Activated CD8-positive, alpha-beta memory T cell treated with anti-CD3 and anti-CD28 coated beads for 48 hours (primary cell): ENCODE data around the gene SLC46A2.

ENCODE experiments used
- DNase-seq, 3 experiments: peaks; one replicate each; pipeline ENCODE4 v3.0.0-alpha.2; 2020; ENCODE audit warnings: low read depth in 2 of 3, low spot score in 2 of 3

SLC46A2 gene

DNA sequence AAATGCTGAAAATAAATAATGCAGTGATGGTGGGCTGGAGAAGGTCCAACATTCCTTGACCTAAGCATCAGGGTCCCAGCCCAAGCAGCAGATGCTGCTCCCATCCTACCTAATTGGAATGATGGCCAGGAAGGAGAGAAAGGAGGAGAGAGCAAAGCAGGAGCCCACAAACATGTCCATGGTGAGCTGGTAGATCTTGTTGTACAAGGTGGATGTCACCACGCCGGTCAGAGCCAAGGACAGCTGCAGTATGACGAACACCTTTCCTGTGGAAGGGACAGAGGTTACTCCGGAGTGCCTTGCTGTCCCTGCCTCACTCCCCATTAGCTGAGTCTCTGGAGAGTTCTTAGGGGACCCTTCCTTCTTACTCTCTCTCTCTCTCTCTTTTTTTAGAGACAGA is 4.3 kb downstream of the SLC46A2 start:
- no peak for DNase-seq

DNA sequence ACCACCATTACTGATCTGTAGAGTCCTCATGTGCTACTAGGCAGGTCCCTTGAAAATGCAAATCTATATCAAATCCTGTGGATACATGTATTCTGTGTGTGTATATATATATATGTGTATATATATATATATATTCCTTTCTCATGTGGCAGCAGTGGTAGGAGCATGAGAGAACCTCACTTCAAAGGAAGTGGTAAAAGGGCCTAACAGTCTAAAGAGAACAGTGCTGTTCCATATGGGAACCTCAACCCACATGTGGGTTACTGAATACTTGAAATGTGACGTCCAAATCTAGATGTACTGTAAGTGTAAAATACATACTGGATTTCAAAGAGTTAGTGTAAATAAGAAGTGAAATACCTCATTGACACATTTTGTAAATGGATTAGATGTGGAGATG is 5.4 kb downstream of the SLC46A2 start:
- no peak for DNase-seq

DNA sequence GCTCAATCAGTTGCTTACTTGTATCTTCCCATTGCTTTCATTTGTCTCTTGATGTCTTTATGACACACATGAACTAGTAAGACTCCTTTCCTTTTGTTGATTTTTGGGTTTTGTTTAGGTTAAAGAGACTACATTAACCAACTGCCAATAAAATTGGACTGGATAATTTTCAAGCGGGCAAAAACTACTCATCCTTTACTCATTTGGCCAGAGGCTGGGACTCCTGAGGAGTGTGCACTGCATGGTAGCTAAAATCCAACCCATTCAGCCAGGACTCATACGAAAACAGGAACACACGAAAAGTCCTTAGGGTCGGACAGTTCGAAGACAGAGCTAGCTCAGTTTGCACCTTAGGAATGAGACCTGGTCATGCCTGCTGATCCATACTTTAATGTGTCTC is 6.0 kb downstream of the SLC46A2 start:
- no peak for DNase-seq

DNA sequence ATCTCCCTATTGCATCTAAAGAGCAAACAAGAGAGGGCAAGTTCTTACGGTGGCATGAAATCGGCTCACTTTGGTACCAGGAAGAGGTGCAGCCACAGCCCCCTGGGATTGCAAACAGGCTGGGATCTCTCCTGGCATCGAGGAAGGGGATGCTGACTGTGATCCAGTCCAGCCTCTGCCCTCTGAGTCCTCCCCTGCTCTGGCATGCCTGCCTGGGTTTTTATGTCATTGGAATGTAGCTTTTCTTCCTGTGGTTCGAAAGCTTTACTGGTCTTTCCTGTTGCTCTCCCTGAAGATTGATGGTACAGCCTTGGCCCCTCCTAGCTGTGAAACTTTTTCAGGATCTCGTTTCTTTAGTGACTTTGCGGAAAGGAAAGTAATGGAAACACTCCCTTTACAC is 6.6 kb downstream of the SLC46A2 start:
- no peak for DNase-seq

DNA sequence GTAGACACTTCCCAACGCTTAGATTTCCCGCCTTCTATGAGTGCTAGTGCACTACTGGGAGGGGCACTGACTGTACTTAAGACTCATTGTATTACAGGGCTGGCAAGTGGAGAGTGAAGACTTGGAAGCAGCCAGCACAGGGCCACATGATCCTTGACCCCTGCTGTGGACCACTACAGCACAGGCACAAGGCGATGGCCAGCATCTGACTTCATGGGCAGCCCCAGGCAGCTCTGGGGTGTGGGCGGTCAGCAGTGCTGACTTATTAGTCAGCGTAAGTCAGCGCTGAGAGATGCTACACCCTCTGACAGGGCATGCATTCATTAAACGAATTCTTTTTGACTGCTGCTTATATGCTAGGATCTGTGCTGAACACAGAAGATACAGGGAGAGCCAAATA is 9.3 kb downstream of the SLC46A2 start:
- no peak for DNase-seq

DNA sequence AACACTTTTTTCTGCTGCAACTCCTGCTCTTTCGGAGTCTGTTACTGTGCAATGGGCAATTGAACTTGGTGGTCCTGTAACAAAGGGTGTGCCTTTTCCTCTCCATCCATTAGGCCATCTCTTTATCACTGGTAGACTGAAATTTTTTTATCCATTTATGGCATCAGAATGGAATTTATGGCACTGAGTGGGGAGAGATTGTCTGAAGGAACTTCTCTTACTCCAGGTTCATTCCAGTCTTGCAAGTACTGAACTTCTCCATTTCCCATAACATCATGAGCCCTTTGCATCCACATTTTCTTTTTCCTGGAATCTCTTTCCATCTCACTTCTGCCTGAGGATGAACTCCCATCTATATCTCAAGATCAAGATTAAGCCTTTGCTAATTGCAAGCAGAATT is 10.0 kb downstream of the SLC46A2 start:
- no peak for DNase-seq

DNA sequence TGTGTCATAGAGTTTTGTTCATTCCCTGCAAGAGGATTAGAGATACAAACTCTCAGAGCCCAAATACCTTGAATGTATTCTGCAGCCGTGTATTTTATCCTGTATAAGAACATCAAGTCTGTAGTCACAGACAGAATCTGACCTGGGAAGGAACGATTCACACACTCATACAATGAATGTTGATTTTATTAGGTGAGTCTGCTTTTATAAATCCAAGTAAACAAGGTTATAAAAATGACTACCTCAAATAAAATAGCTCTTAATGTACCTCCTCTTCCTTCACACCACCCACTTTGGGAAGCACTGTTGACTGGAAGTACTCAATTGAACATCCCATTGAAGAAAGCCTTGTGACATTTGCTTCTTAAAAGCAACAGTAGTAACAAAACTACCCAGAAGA is 11.9 kb downstream of the SLC46A2 start:
- DNase-seq: no peak

DNA sequence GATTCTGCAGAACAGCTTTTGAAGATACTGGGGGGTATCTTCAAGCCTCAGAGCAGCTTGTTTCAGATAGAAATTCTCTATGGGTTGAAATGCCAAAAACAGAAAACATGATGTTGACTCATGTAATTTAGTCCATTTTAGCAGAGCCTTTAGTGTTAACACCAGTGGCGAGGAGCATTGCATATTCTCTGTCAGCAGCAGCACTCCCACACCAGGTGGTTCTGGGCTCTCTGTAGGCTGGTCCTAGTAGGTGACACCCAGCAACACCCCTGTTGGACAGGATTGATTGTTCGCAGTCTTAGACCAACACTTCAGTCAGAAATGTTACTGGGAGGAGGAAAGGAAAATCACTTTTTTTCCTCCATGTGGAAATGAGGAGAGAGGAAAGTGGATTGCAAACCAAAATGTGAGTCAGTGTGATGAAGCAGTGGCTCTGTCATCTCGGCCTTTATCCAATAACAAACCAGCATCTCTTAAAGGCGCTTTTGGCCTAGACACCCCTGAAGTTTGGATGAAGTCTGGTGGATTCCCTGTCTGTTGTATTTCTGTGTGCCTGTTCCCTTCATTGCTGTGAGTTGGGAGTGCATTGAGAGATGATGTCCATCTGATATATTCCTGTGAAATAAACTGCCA is 16.8 kb downstream of the SLC46A2 start:
- DNase-seq: no peak

DNA sequence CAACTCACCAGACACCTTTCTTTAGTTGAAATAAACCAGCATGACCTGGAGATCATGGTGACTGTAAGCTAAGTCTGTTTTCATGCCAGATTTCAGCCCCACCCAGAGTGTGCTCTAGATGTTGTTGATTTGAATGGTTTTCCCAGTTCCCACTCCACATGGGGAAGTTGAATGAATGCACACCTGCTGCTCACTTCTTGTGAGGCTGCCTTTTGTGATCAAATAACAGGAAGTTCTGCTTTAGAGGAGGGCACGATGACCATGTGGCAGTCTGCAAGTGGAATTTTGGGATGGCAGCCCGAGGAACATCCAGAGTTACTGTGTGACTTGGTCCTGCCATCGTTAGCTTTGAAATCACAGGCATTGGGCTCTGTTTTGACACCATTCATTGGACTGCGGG is 18.7 kb downstream of the SLC46A2 start:
- no peak for DNase-seq

DNA sequence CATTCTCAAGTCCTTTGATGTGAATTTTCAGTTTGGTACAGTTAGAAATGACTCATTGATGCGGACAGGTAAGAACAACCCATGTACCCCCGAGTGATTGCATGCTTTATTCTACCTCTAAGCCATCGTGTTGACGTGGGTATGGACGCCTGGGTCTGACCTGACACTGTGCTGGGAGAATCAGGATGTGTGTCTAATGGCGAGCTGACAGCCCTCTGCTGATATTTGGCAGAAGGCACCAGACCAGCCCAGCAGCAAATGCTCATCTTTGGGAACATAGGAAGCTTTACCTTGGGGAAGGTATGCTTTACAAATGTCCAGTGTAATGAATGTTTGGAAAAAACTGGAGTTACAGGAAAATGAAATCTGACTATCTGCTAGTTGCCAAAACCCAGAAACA is 20.1 kb downstream of the SLC46A2 start:
- no peak for DNase-seq

DNA sequence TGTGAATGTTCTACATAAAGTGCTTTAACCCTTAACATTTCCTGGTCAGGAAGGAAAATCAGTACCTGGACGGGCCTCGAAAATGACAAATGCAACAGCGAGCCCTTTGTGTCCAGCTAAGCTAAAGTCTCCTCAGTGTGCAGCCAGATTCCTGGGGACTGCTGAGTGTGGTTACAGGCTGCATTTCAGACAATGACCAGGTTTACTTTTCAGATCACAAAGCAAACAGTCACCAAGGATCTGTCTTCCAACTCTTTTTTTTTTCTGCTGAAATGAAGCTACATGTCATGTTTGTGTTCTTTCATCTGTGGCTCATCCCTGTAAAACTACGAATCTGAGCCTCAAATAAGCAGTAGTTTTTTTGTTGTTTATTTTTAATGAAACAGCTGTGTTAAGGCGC is 20.8 kb downstream of the SLC46A2 start:
- DNase-seq: no peak

DNA sequence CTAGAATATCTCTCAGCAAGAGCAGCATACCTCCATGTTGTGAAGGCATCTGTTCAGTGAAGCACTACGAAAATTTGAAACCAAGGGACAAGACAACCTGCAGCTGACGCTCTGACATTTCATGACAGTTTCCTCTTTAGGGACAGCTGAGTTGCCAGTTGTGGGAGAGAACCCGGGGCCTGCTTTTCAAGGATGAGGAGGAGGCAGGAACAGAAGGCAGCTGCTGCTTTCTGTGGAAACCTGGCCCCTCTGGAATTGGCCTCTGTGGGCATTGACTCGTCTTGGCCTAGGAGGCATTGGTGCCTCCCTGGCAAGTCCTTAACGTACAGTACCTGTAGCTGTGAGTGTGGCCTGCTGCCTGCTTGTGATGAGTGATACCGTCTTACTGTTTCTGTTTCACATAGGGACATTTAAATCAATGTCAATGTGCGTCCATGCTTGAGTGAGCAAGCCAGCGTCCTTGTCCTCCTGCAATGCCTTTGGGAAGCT is 21.6 kb downstream of the SLC46A2 start:
- no peak for DNase-seq

DNA sequence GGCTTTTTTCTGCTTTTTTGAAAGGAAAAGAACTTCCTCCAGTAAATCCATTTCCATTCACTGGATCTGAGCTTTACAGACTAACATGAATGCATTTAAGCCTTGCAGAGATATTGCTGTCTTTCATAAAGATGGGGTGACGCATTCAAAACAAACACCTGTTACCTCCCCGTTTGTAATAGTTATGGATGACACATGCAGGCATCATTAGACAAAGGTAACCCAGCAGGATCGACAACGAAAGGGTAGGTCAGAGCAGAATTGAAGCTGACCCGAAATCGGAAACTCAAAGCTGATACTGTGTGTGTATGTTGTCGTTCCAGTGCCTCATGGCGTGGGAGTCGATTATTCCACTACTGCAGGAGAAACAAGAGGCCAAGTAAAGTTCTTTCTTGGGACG is 22.2 kb downstream of the SLC46A2 start:
- no peak for DNase-seq

DNA sequence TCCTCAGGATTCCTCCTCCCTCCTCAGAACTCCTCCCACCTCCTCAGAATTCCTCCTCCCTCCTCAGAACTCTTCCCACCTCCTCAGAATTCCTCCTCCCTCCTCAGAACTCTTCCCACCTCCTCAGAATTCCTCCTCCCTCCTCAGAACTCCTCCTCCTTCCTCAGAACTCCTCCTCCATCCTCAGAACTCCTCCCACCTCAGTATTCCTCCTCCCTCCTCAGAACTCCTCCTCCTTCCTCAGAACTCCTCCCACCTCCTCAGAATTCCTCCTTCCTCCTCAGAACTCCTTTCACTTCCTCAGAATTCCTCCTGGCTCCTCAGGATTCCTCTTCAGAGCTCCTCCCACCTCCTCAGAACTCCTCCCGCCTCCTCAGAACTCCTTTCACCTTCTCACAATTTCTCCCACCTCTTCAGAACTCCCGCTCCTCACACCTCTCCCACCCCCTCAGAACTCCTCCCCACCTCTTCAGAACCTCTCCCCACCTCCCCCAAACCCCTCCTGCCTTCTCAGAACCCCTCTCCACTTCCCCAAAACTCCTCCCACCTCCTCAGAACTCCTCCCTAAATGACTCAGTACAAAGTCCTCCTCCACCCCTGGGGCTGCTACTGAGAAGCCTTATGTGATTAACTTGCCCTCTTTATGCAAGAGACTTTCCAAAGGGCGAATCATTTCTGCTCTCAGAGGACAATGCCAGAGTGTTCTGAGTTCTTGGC is 23.2 kb downstream of the SLC46A2 start:
- DNase-seq: no peak

DNA sequence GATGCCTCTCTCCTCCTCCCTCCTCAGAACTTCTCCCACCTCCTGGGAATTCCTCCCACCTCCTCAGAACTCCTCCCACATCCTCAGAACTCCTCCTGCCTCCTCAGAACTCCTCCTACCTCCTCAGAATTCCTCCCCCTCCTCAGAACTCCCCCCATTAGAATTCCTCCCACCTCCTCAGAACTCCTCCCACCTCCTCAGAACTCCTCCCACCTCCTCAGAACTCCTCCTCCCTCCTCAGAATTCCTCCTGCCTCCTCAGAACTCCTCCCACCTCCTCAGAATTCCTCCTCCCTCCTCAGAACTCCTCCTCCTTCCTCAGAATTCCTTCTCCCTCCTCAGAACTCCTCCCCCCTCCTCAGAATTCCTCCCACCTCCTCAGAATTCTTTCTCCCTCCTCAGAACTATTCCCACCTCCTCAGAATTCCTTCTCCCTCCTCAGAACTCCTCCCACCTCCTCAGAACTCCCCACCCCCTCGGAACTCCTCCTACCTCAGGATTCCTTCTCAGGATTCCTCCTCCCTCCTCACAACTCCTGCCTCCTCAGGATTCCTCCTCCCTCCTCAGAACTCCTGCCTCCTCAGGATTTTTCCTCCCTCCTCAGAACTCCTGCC is 23.9 kb downstream of the SLC46A2 start:
- DNase-seq: no peak

DNA sequence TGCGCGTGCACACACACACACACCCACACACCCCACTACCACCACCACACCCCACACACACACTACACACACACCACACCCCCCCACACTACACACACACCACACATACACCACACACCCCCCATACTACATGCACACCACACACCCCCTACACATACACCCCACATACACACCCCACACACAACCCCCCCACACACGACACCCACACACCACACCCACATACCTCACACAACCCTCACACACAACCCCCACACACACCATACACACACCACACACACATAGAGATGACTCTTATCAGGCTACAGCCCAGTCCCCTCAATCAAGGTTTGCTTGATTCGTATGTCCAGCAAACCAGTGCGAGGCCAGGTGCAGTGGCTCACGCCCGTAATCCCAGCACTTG is 25.7 kb downstream of the SLC46A2 start:
- no peak for DNase-seq

DNA sequence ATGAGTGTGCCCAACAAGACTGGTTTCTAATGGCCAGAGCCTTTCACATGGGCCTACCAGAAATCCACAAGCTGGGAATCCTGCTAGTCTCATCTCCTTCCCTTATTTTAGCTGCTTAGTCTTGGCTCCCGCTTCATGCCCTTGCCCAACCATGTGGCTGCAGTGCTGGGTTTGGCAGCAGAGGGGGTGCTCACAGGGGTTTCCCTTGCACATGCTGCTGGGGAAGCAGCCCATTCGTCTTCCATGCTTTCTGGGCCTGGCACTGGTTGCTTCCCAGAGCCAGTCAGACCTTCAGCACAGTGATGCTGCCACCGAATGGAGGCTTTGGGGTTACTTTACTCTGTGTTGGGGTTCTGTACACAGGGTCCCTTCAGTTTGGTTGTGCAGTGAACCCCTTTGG is 26.3 kb downstream of the SLC46A2 start:
- no peak for DNase-seq

DNA sequence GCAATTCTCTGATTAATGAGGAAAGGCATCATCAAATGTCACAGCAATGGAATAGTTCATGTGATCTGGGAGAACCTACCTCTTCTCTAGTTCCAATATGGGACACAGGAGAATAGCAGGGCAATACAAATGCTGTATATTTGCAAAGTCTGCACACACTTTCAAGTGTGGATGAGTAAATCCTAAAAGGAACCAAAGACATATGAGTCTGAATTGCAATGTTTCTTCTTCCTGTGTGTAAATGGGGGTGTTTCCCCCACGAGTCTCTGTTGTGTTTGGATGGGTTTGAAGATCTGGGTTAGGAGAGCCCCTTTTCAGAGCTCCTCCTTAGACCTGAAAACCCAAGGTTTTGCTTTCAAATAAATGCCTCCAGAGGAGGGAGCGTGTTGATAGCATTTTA is 26.9 kb downstream of the SLC46A2 start:
- no peak for DNase-seq

DNA sequence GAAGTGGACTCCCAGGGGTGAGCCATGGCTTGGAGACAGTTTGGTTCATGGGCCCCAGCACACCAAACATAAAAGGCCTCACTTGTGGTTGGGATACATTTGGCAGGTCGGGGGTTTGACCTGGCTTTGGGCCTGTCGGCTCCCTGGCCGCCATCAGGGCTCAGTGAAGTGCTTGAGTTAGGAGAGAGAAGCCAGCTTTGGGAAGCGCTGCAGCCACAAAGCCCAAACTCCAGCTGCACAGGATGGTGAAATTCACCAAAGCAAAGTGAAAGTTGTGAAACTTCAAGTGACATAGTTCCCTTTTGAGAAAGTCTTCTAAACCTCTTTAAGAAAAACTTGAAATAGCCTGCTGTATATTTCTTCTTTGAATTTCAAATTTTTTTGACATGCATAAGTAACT is 27.5 kb downstream of the SLC46A2 start:
- DNase-seq: no peak

DNA sequence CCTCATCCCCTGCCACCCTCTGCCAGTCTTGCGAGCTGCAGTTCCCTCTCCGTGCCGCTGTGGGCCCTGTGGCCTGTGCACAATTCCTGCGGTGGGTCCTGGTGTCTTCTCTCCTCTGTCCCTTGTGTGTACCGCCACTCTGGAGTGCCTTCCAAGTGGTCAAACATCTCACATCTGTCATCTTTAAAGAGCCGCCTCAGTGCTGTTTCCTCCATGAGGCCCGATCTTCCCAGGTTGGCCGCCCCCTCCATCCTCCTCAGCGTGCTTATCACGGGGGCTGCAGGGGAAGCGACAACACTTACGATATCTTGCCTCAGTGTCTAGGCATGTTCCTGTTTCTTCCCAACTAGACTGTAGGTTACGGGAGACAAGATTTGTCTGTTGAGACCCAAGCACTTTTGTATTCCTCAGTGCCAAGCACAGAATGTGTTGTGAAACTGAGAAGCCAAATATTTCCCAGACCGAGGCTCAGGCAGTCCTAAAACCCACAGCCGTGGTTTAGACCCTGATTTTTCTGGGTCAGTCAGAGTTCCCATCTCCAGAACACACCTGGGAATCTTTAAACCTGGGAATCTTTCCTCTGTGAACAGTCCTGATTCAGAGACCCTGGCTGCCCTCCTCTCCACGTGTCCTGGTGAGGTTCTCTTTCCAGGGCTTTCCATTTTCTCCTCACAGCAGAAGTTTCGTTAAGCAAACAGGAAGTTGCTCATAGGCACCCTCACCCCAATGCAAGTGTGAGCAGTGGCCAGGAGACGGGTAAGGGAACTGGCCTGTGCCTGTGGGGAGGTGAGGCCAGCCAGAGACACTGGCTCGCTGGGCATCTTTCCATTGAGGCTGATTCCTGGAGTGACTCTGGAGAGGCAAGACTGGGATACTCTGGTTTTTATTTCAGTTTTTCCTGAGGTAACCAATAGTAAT is 28.8 kb downstream of the SLC46A2 start:
- no peak for DNase-seq

DNA sequence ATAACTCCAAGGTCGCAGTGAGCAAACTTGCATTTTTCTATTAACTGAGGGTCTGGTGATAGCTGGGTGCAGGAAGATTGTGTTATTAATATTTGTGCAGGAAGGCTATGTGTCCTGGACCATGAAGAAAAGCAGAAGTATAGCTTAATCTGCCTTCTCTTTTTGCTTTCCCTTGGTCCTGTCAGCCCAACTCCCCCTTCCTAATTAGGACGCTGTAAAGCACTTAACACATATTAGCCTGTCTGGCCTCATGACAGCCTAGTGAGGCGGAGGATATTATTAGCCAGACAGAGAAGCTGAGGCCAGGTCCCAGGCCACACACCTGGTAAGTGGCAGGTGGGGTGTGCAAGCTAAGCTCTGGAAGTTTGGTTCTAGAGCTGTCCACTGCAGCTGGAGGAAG is 29.5 kb downstream of the SLC46A2 start:
- DNase-seq: no peak

DNA sequence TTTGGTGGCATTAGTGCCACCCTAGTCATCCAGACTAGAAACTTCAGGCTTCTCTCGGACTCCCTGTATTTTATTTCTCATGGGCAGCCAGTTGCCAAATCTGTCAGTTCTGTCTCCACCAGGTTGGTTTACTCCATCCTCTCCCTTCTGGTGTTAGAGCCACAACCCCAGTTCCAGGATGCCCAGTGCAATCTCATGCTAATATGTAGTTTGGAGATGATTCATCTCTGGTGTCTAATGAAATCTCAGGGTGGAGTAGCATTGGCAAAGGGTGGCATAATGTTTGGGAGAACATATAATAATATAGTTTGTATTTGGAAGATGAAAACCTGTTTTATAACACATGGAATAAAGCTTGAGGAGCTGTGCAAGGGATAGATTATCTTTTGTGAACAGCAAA is 30.2 kb downstream of the SLC46A2 start:
- DNase-seq: no peak
